ENCODE data around the gene PSD2.

- TF ChIP-seq POLR2A (IDR thresholded peaks at IDR 0.05; ENCODE audit: borderline replicate concordance, extremely low read depth, insufficient read depth, insufficient read length) = no peak
- TF ChIP-seq, protein P1, sequence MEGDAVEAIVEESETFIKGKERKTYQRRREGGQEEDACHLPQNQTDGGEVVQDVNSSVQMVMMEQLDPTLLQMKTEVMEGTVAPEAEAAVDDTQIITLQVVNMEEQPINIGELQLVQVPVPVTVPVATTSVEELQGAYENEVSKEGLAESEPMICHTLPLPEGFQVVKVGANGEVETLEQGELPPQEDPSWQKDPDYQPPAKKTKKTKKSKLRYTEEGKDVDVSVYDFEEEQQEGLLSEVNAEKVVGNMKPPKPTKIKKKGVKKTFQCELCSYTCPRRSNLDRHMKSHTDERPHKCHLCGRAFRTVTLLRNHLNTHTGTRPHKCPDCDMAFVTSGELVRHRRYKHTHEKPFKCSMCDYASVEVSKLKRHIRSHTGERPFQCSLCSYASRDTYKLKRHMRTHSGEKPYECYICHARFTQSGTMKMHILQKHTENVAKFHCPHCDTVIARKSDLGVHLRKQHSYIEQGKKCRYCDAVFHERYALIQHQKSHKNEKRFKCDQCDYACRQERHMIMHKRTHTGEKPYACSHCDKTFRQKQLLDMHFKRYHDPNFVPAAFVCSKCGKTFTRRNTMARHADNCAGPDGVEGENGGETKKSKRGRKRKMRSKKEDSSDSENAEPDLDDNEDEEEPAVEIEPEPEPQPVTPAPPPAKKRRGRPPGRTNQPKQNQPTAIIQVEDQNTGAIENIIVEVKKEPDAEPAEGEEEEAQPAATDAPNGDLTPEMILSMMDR (IDR thresholded peaks at IDR 0.05 in 2 of 3, conservative IDR thresholded peaks at IDR 0.05 in 1 of 3; ENCODE audit: borderline replicate concordance in 1 of 3, insufficient read depth in 1 of 3, low read depth in 2 of 3, low read length in 2 of 3) = no peak
- no peak for TF ChIP-seq EZH2 (IDR thresholded peaks at IDR 0.05)
- no peak for TF ChIP-seq MAX (IDR thresholded peaks at IDR 0.05)
- TF ChIP-seq, protein P2, sequence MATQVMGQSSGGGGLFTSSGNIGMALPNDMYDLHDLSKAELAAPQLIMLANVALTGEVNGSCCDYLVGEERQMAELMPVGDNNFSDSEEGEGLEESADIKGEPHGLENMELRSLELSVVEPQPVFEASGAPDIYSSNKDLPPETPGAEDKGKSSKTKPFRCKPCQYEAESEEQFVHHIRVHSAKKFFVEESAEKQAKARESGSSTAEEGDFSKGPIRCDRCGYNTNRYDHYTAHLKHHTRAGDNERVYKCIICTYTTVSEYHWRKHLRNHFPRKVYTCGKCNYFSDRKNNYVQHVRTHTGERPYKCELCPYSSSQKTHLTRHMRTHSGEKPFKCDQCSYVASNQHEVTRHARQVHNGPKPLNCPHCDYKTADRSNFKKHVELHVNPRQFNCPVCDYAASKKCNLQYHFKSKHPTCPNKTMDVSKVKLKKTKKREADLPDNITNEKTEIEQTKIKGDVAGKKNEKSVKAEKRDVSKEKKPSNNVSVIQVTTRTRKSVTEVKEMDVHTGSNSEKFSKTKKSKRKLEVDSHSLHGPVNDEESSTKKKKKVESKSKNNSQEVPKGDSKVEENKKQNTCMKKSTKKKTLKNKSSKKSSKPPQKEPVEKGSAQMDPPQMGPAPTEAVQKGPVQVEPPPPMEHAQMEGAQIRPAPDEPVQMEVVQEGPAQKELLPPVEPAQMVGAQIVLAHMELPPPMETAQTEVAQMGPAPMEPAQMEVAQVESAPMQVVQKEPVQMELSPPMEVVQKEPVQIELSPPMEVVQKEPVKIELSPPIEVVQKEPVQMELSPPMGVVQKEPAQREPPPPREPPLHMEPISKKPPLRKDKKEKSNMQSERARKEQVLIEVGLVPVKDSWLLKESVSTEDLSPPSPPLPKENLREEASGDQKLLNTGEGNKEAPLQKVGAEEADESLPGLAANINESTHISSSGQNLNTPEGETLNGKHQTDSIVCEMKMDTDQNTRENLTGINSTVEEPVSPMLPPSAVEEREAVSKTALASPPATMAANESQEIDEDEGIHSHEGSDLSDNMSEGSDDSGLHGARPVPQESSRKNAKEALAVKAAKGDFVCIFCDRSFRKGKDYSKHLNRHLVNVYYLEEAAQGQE (IDR thresholded peaks at IDR 0.05; ENCODE audit: low read depth) = no peak
- TF ChIP-seq RAD21 (IDR thresholded peaks at IDR 0.05; ENCODE audit: low read depth) = no peak
- TF ChIP-seq SP1 (IDR thresholded peaks at IDR 0.05; ENCODE audit: low read depth) = no peak
- TF ChIP-seq POLR2AphosphoS5 (IDR thresholded peaks at IDR 0.05; ENCODE audit: low read depth, low read length) = no peak
Observed at GRCh38 chr5:139755892-139756671, 39.5 kb upstream of the PSD2 start.
